Measurements from ENCODE around the gene PCDH9.
"Not testable (repeated sequence)": the region's sequence is repeated elsewhere in the genome, so short reads cannot be mapped to it uniquely, and the experiment has no call there.

The PCDH9 gene

GRCh38 chr13:66634384-66634783, 595.8 kb downstream of the PCDH9 start:
- DNase-seq = no peak

- no peak for DNase-seq
These were observed 602.6 kb downstream of the PCDH9 start for GRCh38 chr13:66627512-66627911.

GRCh38 chr13:66624302-66624701, 605.8 kb downstream of the PCDH9 start:
- DNase-seq = no peak

- DNase-seq = no peak
These were observed 606.9 kb downstream of the PCDH9 start for GRCh38 chr13:66623129-66623820.

- not testable (repeated sequence) for DNase-seq
These were observed 608.2 kb downstream of the PCDH9 start for GRCh38 chr13:66621906-66622447.

GRCh38 chr13:66618702-66619101, 611.4 kb downstream of the PCDH9 start:
- no peak for DNase-seq

GRCh38 chr13:66617786-66618185, 612.4 kb downstream of the PCDH9 start:
- DNase-seq = no peak

- no peak for DNase-seq
These were observed 617.2 kb downstream of the PCDH9 start for GRCh38 chr13:66612983-66613382.

- DNase-seq = no peak
These were observed 643.6 kb downstream of the PCDH9 start for GRCh38 chr13:66586489-66586888.

- DNase-seq = no peak
These were observed 644.4 kb downstream of the PCDH9 start for GRCh38 chr13:66585669-66586203.

- no peak for DNase-seq
These were observed 648.5 kb downstream of the PCDH9 start for GRCh38 chr13:66581675-66582074.

GRCh38 chr13:66578305-66578704, 651.8 kb downstream of the PCDH9 start:
- DNase-seq = no peak

- no peak for DNase-seq
These were observed 652.8 kb downstream of the PCDH9 start for GRCh38 chr13:66577358-66577757.

GRCh38 chr13:66576381-66576780, 653.8 kb downstream of the PCDH9 start:
- DNase-seq = no peak

GRCh38 chr13:66574606-66575005, 655.5 kb downstream of the PCDH9 start:
- DNase-seq = no peak

- DNase-seq = no peak
These were observed 662.1 kb downstream of the PCDH9 start for GRCh38 chr13:66567899-66568612.

GRCh38 chr13:66565279-66565678, 664.9 kb downstream of the PCDH9 start:
- no peak for DNase-seq

GRCh38 chr13:66563076-66563475, 667.1 kb downstream of the PCDH9 start:
- DNase-seq = no peak

- no peak for DNase-seq
These were observed 668.1 kb downstream of the PCDH9 start for GRCh38 chr13:66562054-66562453.

- no peak for DNase-seq
These were observed 669.1 kb downstream of the PCDH9 start for GRCh38 chr13:66560991-66561390.

GRCh38 chr13:66560189-66560588, 669.9 kb downstream of the PCDH9 start:
- DNase-seq = no peak

- DNase-seq = no peak
These were observed 671.0 kb downstream of the PCDH9 start for GRCh38 chr13:66559093-66559492.

- no peak for DNase-seq
These were observed 671.6 kb downstream of the PCDH9 start for GRCh38 chr13:66558506-66558905.

GRCh38 chr13:66557357-66557756, 672.8 kb downstream of the PCDH9 start:
- DNase-seq = no peak

All from CD4-positive, alpha-beta T cell treated with Interleukin-4 for 1 hour (primary cell).